Measurements from ENCODE around the gene NCAPH2.
A peak's percentile ranks its signal among the peaks of the same experiment; 100 is the strongest.

Gene NCAPH2

DNA sequence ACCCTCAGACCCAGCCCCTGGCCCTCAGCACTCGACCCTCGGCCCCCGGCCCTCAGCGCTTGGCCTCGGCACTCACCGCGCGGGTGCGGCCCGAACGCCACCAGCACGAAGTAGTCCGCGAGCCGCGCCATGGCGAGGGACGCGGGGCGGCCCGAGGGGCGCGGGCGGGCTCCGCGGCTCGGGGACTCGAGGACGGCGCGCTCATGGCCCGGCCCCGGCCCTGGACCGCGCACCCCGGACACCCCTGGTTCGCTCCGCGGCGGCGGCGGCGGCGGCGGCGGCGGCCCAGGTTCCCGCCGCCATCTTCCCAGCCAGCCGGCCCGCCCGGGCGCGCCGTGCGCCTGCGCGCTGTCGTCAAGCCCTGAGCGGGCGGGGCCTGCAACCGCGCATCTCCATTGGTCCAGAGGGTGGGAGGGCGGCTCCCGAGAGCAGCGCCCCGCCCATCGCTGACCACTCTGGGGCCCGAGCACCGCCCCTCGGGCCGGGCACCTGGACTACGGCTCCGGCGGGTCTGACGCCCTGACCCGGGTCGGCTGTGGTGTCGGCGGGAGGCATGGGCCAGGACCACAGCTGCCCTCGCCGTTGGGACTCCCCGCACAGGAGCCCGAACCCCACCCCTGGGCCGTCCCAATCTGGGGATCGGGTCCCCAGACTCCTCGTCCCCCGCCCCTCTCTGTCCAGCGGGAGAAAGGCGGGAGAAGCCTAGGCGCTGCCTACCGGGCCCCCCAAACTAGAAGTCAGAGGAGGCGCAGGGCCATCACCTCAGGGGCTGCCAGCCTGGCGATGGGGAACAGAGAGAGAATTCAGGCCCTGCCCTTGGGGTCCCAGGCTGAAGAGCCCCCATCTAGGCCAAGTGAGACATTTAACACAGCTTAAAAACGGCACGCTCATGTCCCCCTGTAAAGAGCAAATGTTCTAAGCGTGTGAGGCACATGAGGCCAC is 33.0 kb upstream of the NCAPH2 start, which contains the start of gene SBF1:
Gene SBF1 (minus strand): TSS at position 326 of the 942 bp plus-strand sequence. CDS start 195 bp downstream, at position 131.
- DNase-seq, result peak; percentile 86

DNA sequence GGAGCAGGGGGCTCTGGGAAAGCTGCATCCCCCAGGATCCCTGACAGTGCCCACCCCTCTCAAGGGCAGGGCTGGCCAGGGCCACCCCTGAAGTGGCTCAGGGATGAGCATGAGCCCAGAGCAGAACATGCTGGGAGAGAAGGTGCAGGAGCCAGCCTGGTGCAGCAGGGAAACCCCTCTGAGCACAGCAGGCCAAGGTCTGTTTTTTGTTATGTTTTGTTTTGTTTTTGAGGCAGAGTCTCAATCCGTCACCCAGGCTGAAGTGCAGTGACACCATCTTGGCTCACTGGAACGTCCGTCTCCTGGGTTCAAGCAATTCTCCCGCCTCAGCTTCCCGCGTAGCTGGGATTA is 32.4 kb upstream of the NCAPH2 start:
- no peak for DNase-seq

GRCh38 chr22:50476868-50477267 is 31.2 kb upstream of the NCAPH2 start:
- no peak for DNase-seq

DNA sequence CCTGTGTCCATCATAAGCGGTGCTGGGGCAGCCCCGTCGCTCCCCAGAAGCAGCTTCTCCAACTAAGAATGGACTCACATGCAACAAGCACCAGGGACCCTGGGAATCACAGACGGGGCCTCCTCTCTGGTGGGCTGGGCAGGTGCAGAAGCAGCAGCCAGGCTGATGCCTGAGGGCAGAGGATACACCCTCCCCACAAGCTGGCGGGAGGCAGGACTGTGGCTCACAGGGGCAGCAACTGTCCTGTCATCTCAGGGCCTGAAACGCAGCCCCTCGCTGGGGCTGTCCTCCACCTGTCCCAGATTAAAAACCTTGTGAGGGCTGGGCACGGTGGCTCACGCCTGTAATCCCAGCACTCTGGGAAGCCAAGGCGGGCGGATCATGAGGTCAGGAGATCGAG is 30.1 kb upstream of the NCAPH2 start:
- no peak for DNase-seq

GRCh38 chr22:50479721-50480120 is 28.3 kb upstream of the NCAPH2 start:
- no peak for DNase-seq

DNA sequence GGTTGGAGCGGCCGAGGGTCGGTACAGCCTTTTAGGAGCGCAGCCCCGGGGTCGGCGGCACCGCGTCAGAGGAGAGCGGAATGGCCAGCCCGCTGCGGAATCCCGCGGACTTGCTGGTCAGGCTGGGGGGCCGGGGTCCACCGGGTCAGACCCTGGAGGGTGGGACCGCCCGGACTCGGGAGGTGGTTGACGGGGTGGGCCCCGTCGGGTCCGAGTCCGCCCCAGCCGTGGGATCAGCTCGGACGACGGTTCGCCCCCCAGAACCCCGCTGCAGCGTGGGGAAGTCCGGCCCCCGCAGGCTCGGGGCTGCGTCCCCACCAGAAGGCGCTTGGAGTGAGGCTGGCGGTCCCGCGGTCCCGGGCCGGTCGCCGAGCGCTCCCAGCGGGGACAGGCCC is 27.0 kb upstream of the NCAPH2 start:
- DNase-seq, result no peak

DNA sequence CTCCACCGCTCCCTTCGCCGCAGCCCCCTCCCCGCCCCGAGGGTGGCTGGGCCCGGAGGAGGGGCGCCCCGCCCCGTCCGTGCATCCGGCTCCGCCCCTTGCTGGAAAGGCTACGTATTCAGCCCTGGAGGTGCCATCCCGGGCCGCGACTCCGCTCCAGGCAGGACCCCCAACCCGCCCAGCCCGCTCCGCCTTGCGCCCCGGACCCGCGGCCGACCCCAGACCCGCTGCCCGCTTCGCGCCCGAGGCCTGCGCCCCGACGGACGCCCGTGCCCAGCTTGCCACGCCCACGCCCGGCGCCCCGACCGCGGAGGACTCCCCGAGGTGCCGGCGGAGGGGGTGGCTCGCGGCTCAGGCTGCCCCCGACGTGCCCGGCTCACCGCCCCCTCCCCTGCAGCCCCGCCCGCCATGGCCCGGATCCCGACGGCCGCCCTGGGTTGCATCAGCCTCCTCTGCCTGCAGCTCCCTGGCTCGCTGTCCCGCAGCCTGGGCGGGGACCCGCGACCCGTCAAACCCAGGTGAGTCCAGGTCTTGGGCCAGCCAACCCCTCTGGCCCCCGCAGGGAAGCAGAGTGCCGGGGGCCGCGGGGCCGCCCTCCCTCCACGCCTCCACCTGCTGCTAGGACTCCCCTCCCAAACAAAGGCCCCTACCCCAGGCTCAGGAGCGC is 26.5 kb upstream of the NCAPH2 start, which contains the start of gene ADM2:
Gene ADM2 (plus strand): TSS at position 104 of the 667 bp plus-strand sequence. CDS start 305 bp downstream, at position 409.
- peak; percentile 39 for DNase-seq

- no peak for DNase-seq
Measured at GRCh38 chr22:50482107-50483074, 25.6 kb upstream of the NCAPH2 start.

DNA sequence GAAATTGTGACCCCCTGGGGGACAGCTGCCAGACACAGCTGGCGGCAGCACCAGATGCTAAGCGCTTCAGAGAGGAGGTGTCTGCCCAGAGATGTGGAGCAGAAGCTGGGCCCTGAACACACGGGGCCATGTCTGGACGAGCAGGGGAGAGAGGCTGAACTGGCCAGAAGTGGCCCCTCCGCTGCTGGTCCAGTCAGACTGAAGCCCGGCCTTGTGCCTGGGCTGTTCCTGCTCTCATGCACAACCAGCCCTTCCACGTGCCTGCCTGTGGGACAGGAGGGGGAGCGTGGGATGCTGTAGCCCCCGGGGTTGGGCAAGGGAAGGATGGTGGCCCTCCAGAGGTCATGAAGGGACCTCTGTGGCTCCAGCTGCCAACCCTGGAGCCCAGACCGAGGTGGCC is 24.9 kb upstream of the NCAPH2 start:
- DNase-seq, result no peak

- no peak for DNase-seq
Measured at GRCh38 chr22:50483556-50483955, 24.5 kb upstream of the NCAPH2 start.

DNA sequence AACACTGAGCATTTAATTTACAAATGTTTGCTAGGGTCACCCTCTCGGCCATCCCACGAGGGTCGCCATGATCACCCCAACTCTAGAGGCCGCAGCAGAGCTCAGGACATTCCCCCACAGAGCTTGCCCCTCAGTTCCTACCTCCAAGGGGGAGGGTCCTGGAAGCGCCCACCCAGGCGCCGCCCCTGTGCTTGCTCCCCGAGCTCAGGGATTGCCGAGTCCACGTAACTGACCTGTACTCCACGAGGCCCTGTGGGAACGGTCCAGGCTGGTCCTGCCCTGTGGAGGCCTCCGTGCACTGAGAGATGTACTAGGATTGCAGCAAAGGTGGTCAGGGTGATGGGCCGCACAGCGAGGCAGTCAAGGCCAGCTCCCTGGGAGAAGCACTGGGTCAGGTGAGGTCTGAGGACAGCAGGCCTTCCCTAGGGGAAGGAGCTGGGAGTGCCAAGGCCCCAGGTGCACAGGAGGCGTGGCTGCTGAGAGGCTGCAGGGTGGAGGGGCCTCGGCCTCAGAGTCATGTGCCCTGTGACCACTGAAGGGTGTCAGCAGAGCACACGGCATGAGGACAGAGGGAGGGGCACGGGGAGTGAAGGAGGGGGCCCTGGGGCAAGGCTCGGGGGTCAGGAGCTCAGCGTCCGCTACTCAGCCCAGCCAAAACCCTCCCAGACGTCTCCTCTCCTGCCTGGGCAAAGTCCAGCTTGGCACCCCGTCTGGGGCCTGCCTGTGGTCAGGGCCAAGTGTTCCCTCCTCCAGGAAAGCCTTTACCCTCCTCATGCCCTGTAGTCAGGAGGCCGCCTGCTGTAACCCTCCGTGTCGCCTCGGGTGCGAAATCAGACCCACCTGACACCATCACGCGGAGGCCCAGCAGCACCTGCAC is 23.8 kb upstream of the NCAPH2 start:
- DNase-seq, result no peak

DNA sequence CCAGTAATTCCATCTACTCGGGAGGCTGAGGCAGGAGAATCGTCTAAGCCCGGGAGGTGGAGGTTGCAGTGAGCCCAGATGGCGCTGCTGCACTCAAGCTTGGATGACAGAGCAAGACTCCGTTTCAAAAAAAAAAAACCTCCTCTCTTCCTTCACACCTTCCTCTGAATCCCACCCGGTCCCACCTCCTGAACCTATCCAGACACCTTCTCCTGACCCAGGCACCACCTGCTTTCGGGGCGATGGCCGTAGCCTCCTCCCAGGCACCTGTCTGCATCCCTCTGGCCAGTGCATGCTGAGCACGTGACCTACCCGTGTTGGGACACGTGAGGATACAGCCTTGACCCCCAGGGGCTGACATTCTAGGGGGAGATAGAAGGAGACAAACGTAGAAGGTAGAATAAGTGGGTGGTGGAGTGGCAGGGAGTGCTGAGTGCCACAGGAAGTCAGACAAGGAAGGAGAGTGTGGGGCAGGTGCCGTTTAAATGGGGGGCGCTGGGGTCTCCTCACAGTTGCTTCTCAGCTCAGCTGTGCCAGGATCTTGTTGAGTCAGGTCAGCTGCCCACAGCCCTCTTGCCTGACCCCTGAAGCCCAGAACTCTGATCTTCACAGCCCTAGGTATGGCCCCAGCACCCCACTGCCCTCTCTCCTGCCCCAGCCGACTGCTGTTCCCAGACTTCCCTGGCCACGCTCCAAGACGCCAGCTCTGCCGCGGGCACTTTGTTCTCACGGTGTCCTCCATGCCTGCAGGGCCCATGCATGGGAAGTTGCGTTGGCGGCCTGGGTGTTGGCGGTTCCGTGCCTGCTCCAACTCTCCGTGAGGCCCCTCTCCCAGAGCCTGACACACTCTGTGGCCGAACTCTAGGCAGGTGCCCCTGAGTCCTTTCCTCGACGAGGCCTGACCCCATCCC is 22.5 kb upstream of the NCAPH2 start:
- DNase-seq, result no peak

- no peak for DNase-seq
Measured at GRCh38 chr22:50486561-50487289, 21.3 kb upstream of the NCAPH2 start, which contains the start of gene MIOX. Gene MIOX (plus strand): TSS chr22:50486859. CDS start chr22:50486898, 39 bp downstream.

DNA sequence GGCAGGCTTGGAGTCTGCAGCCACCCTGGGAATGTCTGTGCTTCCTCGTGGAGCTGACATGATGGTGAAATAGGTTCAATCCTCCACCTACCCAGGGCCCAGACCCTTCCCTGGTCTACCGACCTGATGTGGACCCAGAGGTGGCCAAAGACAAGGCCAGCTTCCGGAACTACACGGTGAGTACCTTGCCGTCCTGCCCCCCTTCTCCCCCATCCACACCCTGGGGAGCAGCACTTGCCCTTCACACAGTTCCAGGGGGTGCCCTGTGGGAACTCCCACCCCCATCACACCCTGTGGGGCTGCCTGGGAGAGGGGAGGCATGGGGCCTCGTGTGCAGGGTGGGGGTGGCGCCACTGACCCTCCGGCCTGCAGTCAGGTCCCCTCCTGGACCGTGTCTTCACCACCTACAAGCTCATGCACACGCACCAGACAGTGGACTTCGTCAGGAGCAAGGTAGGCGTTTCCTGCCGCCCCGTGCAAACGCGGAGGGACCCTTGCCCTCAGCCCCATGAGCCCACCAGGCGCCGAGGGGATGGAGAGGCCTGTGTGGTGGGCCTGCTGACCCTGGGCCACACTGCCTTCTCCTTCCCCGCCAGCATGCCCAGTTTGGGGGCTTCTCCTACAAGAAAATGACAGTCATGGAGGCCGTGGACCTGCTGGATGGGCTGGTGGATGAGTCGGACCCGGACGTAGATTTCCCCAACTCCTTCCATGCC is 20.6 kb upstream of the NCAPH2 start:
- no peak for DNase-seq

- DNase-seq, result no peak
Measured at GRCh38 chr22:50488006-50488677, 19.9 kb upstream of the NCAPH2 start.

DNA sequence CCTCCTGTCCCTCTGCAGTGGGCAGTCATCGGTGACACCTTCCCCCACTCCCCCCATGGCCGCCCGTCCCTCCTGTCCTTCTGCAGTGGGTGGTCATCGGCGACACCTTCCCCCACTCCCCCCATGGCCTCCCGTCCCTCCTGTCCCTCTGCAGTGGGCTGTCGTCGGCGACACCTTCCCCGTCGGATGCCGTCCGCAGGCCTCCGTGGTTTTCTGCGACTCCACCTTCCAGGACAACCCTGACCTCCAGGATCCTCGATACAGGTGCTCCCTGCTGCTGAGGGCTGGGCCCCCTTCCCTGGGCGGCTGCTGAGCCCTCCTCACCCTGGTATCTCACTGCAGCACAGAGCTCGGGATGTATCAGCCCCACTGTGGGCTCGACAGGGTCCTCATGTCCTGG is 19.1 kb upstream of the NCAPH2 start:
- DNase-seq, result no peak

DNA sequence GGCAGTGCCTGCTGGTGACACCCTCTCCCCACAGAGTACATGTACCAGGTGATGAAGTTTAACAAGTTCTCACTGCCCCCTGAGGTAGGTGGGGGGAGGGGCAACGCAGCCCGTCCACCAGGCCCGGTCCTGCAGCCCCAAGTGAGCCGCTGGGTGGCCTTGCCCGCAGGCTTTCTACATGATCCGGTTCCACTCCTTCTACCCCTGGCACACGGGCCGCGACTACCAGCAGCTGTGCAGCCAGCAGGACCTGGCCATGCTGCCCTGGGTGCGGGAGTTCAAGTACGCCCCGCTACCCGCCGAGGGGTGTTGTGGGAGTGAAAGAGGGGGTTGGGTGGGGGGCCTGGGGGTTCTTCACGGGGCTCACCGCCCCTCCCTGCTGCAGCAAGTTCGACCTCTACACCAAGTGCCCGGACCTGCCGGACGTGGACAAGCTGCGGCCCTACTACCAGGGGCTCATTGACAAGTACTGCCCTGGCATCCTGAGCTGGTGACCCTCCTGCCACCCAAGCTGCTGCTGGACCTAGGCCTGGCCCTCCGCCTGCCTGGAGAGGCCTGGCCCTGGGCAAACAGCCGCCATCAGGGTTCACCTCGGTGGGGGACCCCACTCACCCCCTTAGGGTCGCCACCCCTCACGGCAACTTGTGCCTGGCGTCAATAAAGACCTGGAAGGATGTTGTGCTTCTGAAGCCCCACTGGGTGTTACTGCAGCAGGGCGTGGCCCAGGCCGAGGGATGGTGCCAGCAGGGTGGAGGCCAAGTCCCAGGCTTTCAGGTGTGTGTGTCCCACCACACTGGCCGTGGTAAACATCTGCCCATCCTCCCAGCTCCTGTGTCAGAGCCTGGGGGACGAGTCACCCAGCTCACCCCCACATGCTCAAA is 18.4 kb upstream of the NCAPH2 start:
- DNase-seq, result no peak
